ENCODE measurements around the gene GDPD3.

DNA sequence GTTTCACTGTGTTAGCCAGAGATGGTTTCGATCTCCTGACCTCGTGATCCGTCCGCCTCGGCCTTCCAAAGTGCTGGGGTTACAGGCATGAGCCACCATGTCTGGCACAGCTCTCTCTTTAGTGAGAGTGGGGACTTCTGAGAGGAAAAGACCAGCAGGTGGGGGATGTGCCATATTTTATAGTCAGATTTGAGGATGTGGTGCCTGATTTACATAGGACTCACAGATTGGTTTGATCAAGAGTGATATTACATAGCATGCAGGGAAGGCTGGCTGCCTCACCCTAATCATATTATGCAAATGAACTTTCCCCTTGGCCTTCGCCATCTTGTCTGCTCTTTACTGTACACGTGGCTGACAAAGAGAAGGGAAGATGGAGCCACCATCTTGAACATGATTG, 37.8 kb upstream of the GDPD3 start:
- TF ChIP-seq, protein P1, sequence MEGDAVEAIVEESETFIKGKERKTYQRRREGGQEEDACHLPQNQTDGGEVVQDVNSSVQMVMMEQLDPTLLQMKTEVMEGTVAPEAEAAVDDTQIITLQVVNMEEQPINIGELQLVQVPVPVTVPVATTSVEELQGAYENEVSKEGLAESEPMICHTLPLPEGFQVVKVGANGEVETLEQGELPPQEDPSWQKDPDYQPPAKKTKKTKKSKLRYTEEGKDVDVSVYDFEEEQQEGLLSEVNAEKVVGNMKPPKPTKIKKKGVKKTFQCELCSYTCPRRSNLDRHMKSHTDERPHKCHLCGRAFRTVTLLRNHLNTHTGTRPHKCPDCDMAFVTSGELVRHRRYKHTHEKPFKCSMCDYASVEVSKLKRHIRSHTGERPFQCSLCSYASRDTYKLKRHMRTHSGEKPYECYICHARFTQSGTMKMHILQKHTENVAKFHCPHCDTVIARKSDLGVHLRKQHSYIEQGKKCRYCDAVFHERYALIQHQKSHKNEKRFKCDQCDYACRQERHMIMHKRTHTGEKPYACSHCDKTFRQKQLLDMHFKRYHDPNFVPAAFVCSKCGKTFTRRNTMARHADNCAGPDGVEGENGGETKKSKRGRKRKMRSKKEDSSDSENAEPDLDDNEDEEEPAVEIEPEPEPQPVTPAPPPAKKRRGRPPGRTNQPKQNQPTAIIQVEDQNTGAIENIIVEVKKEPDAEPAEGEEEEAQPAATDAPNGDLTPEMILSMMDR (IDR thresholded peaks at IDR 0.05), result no peak
- TF ChIP-seq POLR2A (IDR thresholded peaks at IDR 0.05; ENCODE audit: low read depth), result no peak

Measured in esophagus muscularis mucosa (tissue), 3 donors.